ENCODE results near the gene PNLDC1.
"Not testable (repeated sequence)": the region's sequence is repeated elsewhere in the genome, so short reads cannot be mapped to it uniquely, and the experiment has no call there.

The PNLDC1 gene

GRCh38 chr6:159860482-159860881, 60.4 kb downstream of the PNLDC1 start:
- no peak for TF ChIP-seq CTCF (IDR thresholded peaks at IDR 0.05; ENCODE audit: low read depth, low read length)
- no peak overlapping the region for H3K4me3 ChIP-seq (ENCODE audit: low read depth, low read length)

GRCh38 chr6:159862103-159862502, 62.0 kb downstream of the PNLDC1 start:
- H3K4me3 ChIP-seq (ENCODE audit: low read depth, low read length): no peak overlapping the region
- TF ChIP-seq CTCF (IDR thresholded peaks at IDR 0.05; ENCODE audit: low read depth, low read length): no peak

GRCh38 chr6:159863341-159863740, 63.3 kb downstream of the PNLDC1 start:
- not testable (repeated sequence) for H3K4me3 ChIP-seq (ENCODE audit: low read depth, low read length)

GRCh38 chr6:159865226-159865920, 65.3 kb downstream of the PNLDC1 start:
- no peak for TF ChIP-seq CTCF (IDR thresholded peaks at IDR 0.05; ENCODE audit: low read depth, low read length)
- H3K4me3 ChIP-seq (ENCODE audit: low read depth, low read length): no peak overlapping the region

GRCh38 chr6:159866286-159867247, 66.5 kb downstream of the PNLDC1 start:
- H3K4me3 ChIP-seq (ENCODE audit: low read depth, low read length): no peak overlapping the region
- no peak for TF ChIP-seq CTCF (IDR thresholded peaks at IDR 0.05; ENCODE audit: low read depth, low read length)

Measured in WI38 (cell line).